Measurements from ENCODE around the gene UBAC1. TPM values are rescaled to one million over a fixed set of nuclear protein-coding genes. Genes with fewer than 3 reads are reported as not detected.

Gene UBAC1
- total and polyA plus RNA-seq, 11 donors: 71.1 to 140 (median 100) TPM

GRCh38 chr9:135975834-135976233 is 14.7 kb upstream of the UBAC1 start:
- WGBS, 4 donors: 82 to 86% (median 84%) methylated on average over 10 of the region's 10 CpGs

GRCh38 chr9:135974220-135974573 is 13.0 kb upstream of the UBAC1 start:
- intact Hi-C loops (cut with DNase I): no loop called here
- H3K27me3 ChIP-seq: peaks cover 0 to 3% (median 0%) of the 10 kb centered on the region in 9 donors
- no peak overlapping the region for H3K4me3 ChIP-seq
- ATAC-seq: no peak
- WGBS, 4 donors: 60 to 70% (median 65%) methylated on average over 10 of the region's 10 CpGs
- no peaks in the 10 kb centered on the region for H3K36me3 ChIP-seq
- no peaks in the 10 kb centered on the region for H3K9me3 ChIP-seq
- no peak for TF ChIP-seq POLR2A (IDR thresholded peaks at IDR 0.05)
- TF ChIP-seq CTCF (IDR thresholded peaks at IDR 0.05): no peak
- peaks cover 0 to 25% (median 8%) of the 10 kb centered on the region in 12 donors for H3K4me1 ChIP-seq
- no peak for DNase-seq
- H3K27ac ChIP-seq: no peak overlapping the region

More at GRCh38 chr9:135975834-135976233, 14.7 kb upstream of the UBAC1 start:
- TF ChIP-seq POLR2A (IDR thresholded peaks at IDR 0.05) (no peak), CTCF (IDR thresholded peaks at IDR 0.05) (no peak)
- ATAC-seq (no peak), DNase-seq (no peak)
- intact Hi-C loops (cut with DNase I): no loop called here
- Histone ChIP-seq H3K9me3 (no peaks in the 10 kb centered on the region), H3K4me1 (peaks cover 0 to 24% (median 11%) of the 10 kb centered on the region in 12 donors), H3K4me3 (no peak overlapping the region), H3K36me3 (no peaks in the 10 kb centered on the region), H3K27ac (no peak overlapping the region), H3K27me3 (peaks cover 0 to 3% (median 0%) of the 10 kb centered on the region in 9 donors)

- Histone ChIP-seq H3K4me3 (no peak overlapping the region), H3K27me3 (peaks cover 0 to 3% (median 0%) of the 10 kb centered on the region in 9 donors), H3K9me3 (no peaks in the 10 kb centered on the region), H3K36me3 (no peaks in the 10 kb centered on the region), H3K4me1 (peaks cover 0 to 25% (median 6%) of the 10 kb centered on the region in 12 donors), H3K27ac (no peak overlapping the region)
- 43 to 47% (median 45%) methylated on average over 18 to 23 of the region's 23 CpGs for WGBS, 4 donors
- peak in 3 of 4 donors; percentile 45 to 64 (median 55) for ATAC-seq
- intact Hi-C loops (cut with DNase I): no loop called here
- DNase-seq: peak in 1 of 5 donors; percentile 58
- TF ChIP-seq POLR2A (IDR thresholded peaks at IDR 0.05) (no peak), CTCF (IDR thresholded peaks at IDR 0.05) (no peak)
Measured at GRCh38 chr9:135973277-135974219, 12.4 kb upstream of the UBAC1 start.

- no peak for TF ChIP-seq CTCF (IDR thresholded peaks at IDR 0.05)
- no peak for TF ChIP-seq POLR2A (IDR thresholded peaks at IDR 0.05)
- Histone ChIP-seq H3K27ac (no peak overlapping the region), H3K27me3 (peaks cover 0 to 3% (median 0%) of the 10 kb centered on the region in 9 donors), H3K9me3 (no peaks in the 10 kb centered on the region), H3K4me3 (no peak overlapping the region), H3K36me3 (no peaks in the 10 kb centered on the region), H3K4me1 (peaks cover 0 to 37% (median 13%) of the 10 kb centered on the region in 12 donors)
- WGBS, 4 donors: 33 to 38% (median 35%) methylated on average over 11 to 13 of the region's 13 CpGs
- ATAC-seq (no peak), DNase-seq (no peak)
- intact Hi-C loops (cut with DNase I): loop anchor here in 1 of 10 donors (2.0 kb wide), 1 partner anchor 155 kb away; no protein-coding TSS in a partner anchor
Measured at GRCh38 chr9:135971892-135972291, 10.7 kb upstream of the UBAC1 start.
